OCI-LY7 (cell line): ENCODE measurements around the gene XYLT1.

Experiments used
- EZH2phosphoT487 ChIP-seq: fragments of 200-600 bp; sonication (generic); IDR thresholded peaks from 2 replicates; pipeline ENCODE4 v1.6.1; 2018; ENCODE audit warnings: low read depth, borderline replicate concordance, mild to moderate bottlenecking, mixed run types, antibody characterized with exemption, low read length, moderate library complexity, mixed read lengths
- TF ChIP-seq, protein P1 (sequence below): fragments of 200-600 bp; sonication (generic); conservative IDR thresholded peaks from 2 replicates; pipeline ENCODE4 v1.5.1; 2014; ENCODE audit warnings: mild to moderate bottlenecking, antibody characterized with exemption, low read length, moderate library complexity, mixed read lengths

DNA sequence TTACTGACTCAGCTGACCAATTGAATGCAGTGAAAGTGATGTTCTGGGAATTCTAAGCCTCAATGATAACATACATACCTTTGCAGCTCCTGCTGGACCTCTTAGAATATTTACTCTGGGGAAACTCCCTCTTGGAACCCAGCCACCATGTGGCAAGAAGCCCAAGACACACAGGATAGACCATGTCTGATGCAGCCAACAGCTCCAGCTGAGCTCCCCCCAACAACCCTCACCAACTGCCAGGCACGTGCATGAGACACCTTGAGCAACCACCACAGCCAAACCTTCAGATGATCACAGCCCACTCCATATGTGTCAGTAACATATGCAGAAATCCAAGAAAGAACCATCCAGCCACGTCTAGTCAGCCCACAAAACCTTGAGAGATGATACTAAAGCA, 53.0 kb downstream of the XYLT1 start:
- TF ChIP-seq, protein P1, sequence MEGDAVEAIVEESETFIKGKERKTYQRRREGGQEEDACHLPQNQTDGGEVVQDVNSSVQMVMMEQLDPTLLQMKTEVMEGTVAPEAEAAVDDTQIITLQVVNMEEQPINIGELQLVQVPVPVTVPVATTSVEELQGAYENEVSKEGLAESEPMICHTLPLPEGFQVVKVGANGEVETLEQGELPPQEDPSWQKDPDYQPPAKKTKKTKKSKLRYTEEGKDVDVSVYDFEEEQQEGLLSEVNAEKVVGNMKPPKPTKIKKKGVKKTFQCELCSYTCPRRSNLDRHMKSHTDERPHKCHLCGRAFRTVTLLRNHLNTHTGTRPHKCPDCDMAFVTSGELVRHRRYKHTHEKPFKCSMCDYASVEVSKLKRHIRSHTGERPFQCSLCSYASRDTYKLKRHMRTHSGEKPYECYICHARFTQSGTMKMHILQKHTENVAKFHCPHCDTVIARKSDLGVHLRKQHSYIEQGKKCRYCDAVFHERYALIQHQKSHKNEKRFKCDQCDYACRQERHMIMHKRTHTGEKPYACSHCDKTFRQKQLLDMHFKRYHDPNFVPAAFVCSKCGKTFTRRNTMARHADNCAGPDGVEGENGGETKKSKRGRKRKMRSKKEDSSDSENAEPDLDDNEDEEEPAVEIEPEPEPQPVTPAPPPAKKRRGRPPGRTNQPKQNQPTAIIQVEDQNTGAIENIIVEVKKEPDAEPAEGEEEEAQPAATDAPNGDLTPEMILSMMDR, result no peak
- TF ChIP-seq EZH2phosphoT487, result no peak
